Hepatocyte (in vitro differentiated cells): Measurements from ENCODE around the gene SOWAHD.

Experiments
- CTCF ChIP-seq: fragments of 200-600 bp; sonication (generic); IDR thresholded peaks from 2 replicates; pipeline ENCODE4 v1.5.1; 2016; ENCODE audit warnings: antibody characterized with exemption, mild to moderate bottlenecking; ENCODE audit not compliant: poor library complexity
- EZH2 ChIP-seq: fragments of 200-600 bp; sonication (generic); IDR thresholded peaks from 2 replicates; pipeline ENCODE4 v1.6.1; 2016; ENCODE audit warnings: antibody characterized with exemption, mild to moderate bottlenecking, borderline replicate concordance

GRCh38 chrX:119775517-119776238, 17.3 kb downstream of the SOWAHD start:
- TF ChIP-seq CTCF (no peak), EZH2 (no peak)
